ENCODE results near the gene TSC1. TPM values are rescaled to one million over a fixed set of nuclear protein-coding genes. Genes with fewer than 3 reads are reported as not detected.

The TSC1 gene
- total RNA-seq, 2 experiments from 2014 or later, result 28.7 to 66.2 TPM

DNA sequence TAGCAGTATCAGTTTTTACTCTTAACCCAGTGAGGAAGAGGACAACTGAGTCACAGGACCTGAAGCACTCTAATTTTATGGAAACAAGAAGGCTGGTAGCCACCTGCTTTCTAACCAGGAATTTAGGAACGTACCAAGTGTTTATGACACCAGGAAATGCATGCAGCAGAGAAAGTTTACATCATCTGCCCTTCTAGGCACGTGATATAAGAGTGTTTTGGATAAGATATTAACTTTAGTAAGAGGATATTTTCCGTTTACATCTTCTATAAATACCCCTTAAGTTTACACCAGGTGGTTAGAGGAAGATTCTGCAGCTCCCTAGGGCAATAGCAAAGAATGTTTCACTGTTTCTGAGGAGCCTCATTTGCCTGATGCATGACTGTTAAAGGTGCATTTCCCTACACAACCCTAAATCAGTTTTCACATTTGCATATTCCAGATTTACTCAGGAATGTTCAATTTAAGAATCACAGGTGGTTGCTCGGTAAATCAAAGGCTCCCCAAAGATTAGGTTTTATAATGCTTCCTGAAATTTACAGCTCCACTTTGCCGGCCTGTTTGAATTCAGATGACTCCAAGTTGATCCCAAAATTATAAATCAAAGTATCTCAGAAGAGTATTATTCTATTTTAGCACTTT is 1.8 kb downstream of the TSC1 start:
- no peak for TF ChIP-seq EZH2phosphoT487 (IDR thresholded peaks at IDR 0.05; ENCODE audit: borderline replicate concordance, low read depth, low read length)
- TF ChIP-seq, protein P1, sequence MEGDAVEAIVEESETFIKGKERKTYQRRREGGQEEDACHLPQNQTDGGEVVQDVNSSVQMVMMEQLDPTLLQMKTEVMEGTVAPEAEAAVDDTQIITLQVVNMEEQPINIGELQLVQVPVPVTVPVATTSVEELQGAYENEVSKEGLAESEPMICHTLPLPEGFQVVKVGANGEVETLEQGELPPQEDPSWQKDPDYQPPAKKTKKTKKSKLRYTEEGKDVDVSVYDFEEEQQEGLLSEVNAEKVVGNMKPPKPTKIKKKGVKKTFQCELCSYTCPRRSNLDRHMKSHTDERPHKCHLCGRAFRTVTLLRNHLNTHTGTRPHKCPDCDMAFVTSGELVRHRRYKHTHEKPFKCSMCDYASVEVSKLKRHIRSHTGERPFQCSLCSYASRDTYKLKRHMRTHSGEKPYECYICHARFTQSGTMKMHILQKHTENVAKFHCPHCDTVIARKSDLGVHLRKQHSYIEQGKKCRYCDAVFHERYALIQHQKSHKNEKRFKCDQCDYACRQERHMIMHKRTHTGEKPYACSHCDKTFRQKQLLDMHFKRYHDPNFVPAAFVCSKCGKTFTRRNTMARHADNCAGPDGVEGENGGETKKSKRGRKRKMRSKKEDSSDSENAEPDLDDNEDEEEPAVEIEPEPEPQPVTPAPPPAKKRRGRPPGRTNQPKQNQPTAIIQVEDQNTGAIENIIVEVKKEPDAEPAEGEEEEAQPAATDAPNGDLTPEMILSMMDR (conservative IDR thresholded peaks at IDR 0.05; ENCODE audit: low read length), result no peak
- intact Hi-C loops (cut with micrococcal nuclease; ENCODE audit: unreplicated experiment), result no loop called here
- H3K4me1 ChIP-seq (ENCODE audit: insufficient read depth, low read length, poor library complexity, severe bottlenecking), result peaks cover 41% of the 10 kb centered on the region
- POLR2A ChIA-PET, result interaction anchor here (0.7 to 1.5 kb wide), 2 partner anchors 88 to 590 kb away, joined by 3 to 5 read pairs; partner anchors contain the start of gene GTF3C5
- H3K9me2 ChIP-seq (ENCODE audit: insufficient read depth, low read length), result no peaks in the 10 kb centered on the region
- no peak overlapping the region for H2AFZ ChIP-seq (ENCODE audit: low read length)
- peaks cover 67% of the 10 kb centered on the region for H3K79me2 ChIP-seq (ENCODE audit: insufficient read depth, low read depth, low read length)
- H3K9me3 ChIP-seq (ENCODE audit: low read length), result no peaks in the 10 kb centered on the region
- CTCF ChIA-PET (ENCODE audit: unreplicated experiment), result no interaction called here
- no TSS peak for BruUV-seq (replicated peaks)
- H3K4me3 ChIP-seq (ENCODE audit: low read depth, low read length, poor library complexity, severe bottlenecking), result peak overlapping the region; percentile 95
- H3K27ac ChIP-seq (ENCODE audit: low read depth, low read length, poor library complexity, severe bottlenecking), result peak overlapping the region; percentile 86
- peaks cover 3% of the 10 kb centered on the region; the same call in 1 of the 2 replicates for H3K36me3 ChIP-seq (ENCODE audit: insufficient read depth, low read length)
- peak; percentile 80 for DNase-seq (ENCODE audit: low spot score)
- H3K4me2 ChIP-seq (ENCODE audit: low read length), result peak overlapping the region; percentile 97
- H4K20me1 ChIP-seq (ENCODE audit: insufficient read depth, low read length), result peaks cover 12% of the 10 kb centered on the region; the same call in 1 of the 2 replicates

DNA sequence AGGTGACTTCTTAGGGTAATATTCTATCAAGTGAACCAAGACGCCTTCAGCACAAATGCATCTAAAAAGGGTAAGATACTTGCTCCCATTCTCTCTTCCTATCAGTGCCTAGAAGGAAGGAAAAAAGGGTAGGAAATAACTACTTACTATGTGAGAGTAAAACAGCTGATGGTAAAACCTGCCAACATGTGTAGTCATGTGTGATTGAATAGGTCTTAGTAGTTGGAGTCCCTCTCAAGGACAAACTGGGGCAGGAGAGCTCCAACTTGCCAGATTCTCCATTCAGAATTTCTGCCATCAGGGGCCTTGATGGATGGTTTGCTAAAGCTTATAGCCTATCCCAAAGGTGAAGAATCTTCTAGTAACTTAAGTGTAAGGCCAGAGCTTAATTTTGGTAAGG is 5.2 kb downstream of the TSC1 start:
- POLR2A ChIA-PET, result interaction anchor here (0.6 kb wide), 1 partner anchor 8 kb away, joined by 5 read pairs; no protein-coding TSS in a partner anchor
- no peak overlapping the region for H2AFZ ChIP-seq (ENCODE audit: low read length)
- H3K4me2 ChIP-seq (ENCODE audit: low read length), result no peak overlapping the region
- H3K4me3 ChIP-seq (ENCODE audit: low read depth, low read length, poor library complexity, severe bottlenecking), result no peak overlapping the region
- CTCF ChIA-PET (ENCODE audit: unreplicated experiment), result no interaction called here
- DNase-seq (ENCODE audit: low spot score), result no peak
- no peaks in the 10 kb centered on the region for H3K9me2 ChIP-seq (ENCODE audit: insufficient read depth, low read length)
- no peaks in the 10 kb centered on the region for H3K9me3 ChIP-seq (ENCODE audit: low read length)
- peaks cover 16% of the 10 kb centered on the region; the same call in 1 of the 2 replicates for H4K20me1 ChIP-seq (ENCODE audit: insufficient read depth, low read length)
- TF ChIP-seq, protein P1 (conservative IDR thresholded peaks at IDR 0.05; ENCODE audit: low read length), result no peak
- TF ChIP-seq EZH2phosphoT487 (IDR thresholded peaks at IDR 0.05; ENCODE audit: borderline replicate concordance, low read depth, low read length), result no peak
- H3K36me3 ChIP-seq (ENCODE audit: insufficient read depth, low read length), result peaks cover 13% of the 10 kb centered on the region
- H3K79me2 ChIP-seq (ENCODE audit: insufficient read depth, low read depth, low read length), result peaks cover 65% of the 10 kb centered on the region
- BruUV-seq (replicated peaks), result no TSS peak
- no peak overlapping the region for H3K27ac ChIP-seq (ENCODE audit: low read depth, low read length, poor library complexity, severe bottlenecking)
- intact Hi-C loops (cut with micrococcal nuclease; ENCODE audit: unreplicated experiment), result no loop called here
- H3K4me1 ChIP-seq (ENCODE audit: insufficient read depth, low read length, poor library complexity, severe bottlenecking), result peaks cover 35% of the 10 kb centered on the region

DNA sequence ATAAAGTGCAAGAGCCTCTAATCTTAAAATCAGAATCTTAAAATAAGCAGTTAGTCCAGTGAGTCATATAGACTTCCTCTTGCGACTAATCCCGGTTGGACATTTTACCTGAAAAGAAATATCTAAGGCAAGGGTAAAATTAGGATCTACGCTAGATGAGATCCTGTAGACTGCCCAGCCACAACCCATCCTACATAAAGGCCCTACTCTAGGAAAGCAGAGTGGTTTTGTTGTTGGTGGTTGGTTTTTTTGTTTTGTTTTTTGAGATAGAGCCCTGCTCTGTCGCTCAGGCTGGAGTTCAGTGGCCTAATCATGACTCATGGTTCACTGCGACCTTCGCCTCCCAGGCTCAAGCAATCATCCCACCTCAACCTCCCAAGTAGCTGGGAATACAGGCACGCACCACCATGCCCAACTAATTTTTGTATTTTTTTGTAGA is 6.9 kb downstream of the TSC1 start:
- H3K4me2 ChIP-seq (ENCODE audit: low read length), result no peak overlapping the region
- DNase-seq (ENCODE audit: low spot score), result no peak
- intact Hi-C loops (cut with micrococcal nuclease; ENCODE audit: unreplicated experiment), result no loop called here
- peaks cover 29% of the 10 kb centered on the region for H3K36me3 ChIP-seq (ENCODE audit: insufficient read depth, low read length)
- no peak overlapping the region for H3K27ac ChIP-seq (ENCODE audit: low read depth, low read length, poor library complexity, severe bottlenecking)
- no TSS peak for BruUV-seq (replicated peaks)
- no peaks in the 10 kb centered on the region for H3K9me2 ChIP-seq (ENCODE audit: insufficient read depth, low read length)
- TF ChIP-seq EZH2phosphoT487 (IDR thresholded peaks at IDR 0.05; ENCODE audit: borderline replicate concordance, low read depth, low read length), result no peak
- TF ChIP-seq, protein P1 (conservative IDR thresholded peaks at IDR 0.05; ENCODE audit: low read length), result no peak
- no peak overlapping the region for H3K4me3 ChIP-seq (ENCODE audit: low read depth, low read length, poor library complexity, severe bottlenecking)
- H2AFZ ChIP-seq (ENCODE audit: low read length), result no peak overlapping the region
- H4K20me1 ChIP-seq (ENCODE audit: insufficient read depth, low read length), result peaks cover 16% of the 10 kb centered on the region; the same call in 1 of the 2 replicates
- peaks cover 23% of the 10 kb centered on the region for H3K4me1 ChIP-seq (ENCODE audit: insufficient read depth, low read length, poor library complexity, severe bottlenecking)
- H3K79me2 ChIP-seq (ENCODE audit: insufficient read depth, low read depth, low read length), result peaks cover 48% of the 10 kb centered on the region
- no peaks in the 10 kb centered on the region for H3K9me3 ChIP-seq (ENCODE audit: low read length)
- CTCF ChIA-PET (ENCODE audit: unreplicated experiment), result no interaction called here
- POLR2A ChIA-PET, result no interaction called here

Data from OCI-LY7 (cell line).